HG03280 (cell line): Measurements from ENCODE around the gene NCKAP5L.
"Not testable (repeated sequence)": the region's sequence is repeated elsewhere in the genome, so short reads cannot be mapped to it uniquely, and the experiment has no call there.

Source experiments
- ATAC-seq: cut with Tn5 transposase; IDR thresholded peaks from one replicate; pipeline ENCODE4 v1.9.1; 2021; ENCODE audit warnings: mild to moderate bottlenecking, moderate library complexity; ENCODE audit not compliant: unreplicated experiment

NCKAP5L gene

GRCh38 chr12:49783917-49784676 is 44.1 kb downstream of the NCKAP5L start:
- ATAC-seq: no peak

- not testable (repeated sequence) for ATAC-seq
Observed at GRCh38 chr12:49780914-49781313, 47.3 kb downstream of the NCKAP5L start.

GRCh38 chr12:49779581-49779980 is 48.6 kb downstream of the NCKAP5L start:
- ATAC-seq: no peak

GRCh38 chr12:49777800-49778748 is 50.1 kb downstream of the NCKAP5L start:
- no peak for ATAC-seq

- ATAC-seq: no peak
Observed at GRCh38 chr12:49777341-49777740, 50.9 kb downstream of the NCKAP5L start.

GRCh38 chr12:49776858-49777257 is 51.4 kb downstream of the NCKAP5L start:
- ATAC-seq: no peak

- no peak for ATAC-seq
Observed at GRCh38 chr12:49776413-49776812, 51.8 kb downstream of the NCKAP5L start.

- ATAC-seq: not testable (repeated sequence)
Observed at GRCh38 chr12:49773102-49773501, 55.1 kb downstream of the NCKAP5L start.

GRCh38 chr12:49767333-49767732 is 60.9 kb downstream of the NCKAP5L start:
- ATAC-seq: no peak

- ATAC-seq: no peak
Observed at GRCh38 chr12:49766115-49766455, 62.1 kb downstream of the NCKAP5L start.

- ATAC-seq: no peak
Observed at GRCh38 chr12:49764126-49764525, 64.1 kb downstream of the NCKAP5L start.

- ATAC-seq: peak; percentile 52
Observed at GRCh38 chr12:49763006-49763591, 65.1 kb downstream of the NCKAP5L start.

- no peak for ATAC-seq
Observed at GRCh38 chr12:49762468-49762847, 65.8 kb downstream of the NCKAP5L start.

- no peak for ATAC-seq
Observed at GRCh38 chr12:49761677-49762467, 66.3 kb downstream of the NCKAP5L start.

- no peak for ATAC-seq
Observed at GRCh38 chr12:49750996-49751393, 77.2 kb downstream of the NCKAP5L start.

GRCh38 chr12:49750027-49750995 is 77.9 kb downstream of the NCKAP5L start:
- peak; percentile 52 for ATAC-seq

GRCh38 chr12:49748800-49749199 is 79.4 kb downstream of the NCKAP5L start:
- no peak for ATAC-seq

- no peak for ATAC-seq
Observed at GRCh38 chr12:49748306-49748705, 79.9 kb downstream of the NCKAP5L start.

GRCh38 chr12:49744363-49744885 is 83.8 kb downstream of the NCKAP5L start:
- ATAC-seq: no peak
